HT1080 (cell line): ENCODE measurements around the gene CLTA. TPM values are rescaled to one million over a fixed set of nuclear protein-coding genes. Genes with fewer than 3 reads are reported as not detected.
A peak's percentile ranks its signal among the peaks of the same experiment; 100 is the strongest.
"Not testable (repeated sequence)": the region's sequence is repeated elsewhere in the genome, so short reads cannot be mapped to it uniquely, and the experiment has no call there.

ENCODE experiments used
- DNase-seq: peaks from one replicate; pipeline ENCODE4 v3.0.0-alpha.2; 2015; ENCODE audit warnings: low read depth
- total RNA-seq: library from RNA; depleted of rRNA; stranded (reverse); fragments of >200 nt; shearing (Covaris generic); gene quantifications from 2 replicates; pipeline ENCODE4 v1.2.3, GENCODE V29; 2014

The CLTA gene
- total RNA-seq, 1 experiment from 2014 or later = 448 TPM

GRCh38 chr9:36156116-36156515 is 34.6 kb upstream of the CLTA start:
- DNase-seq = no peak

- no peak for DNase-seq
Measured at GRCh38 chr9:36158122-36158521, 32.6 kb upstream of the CLTA start.

DNA sequence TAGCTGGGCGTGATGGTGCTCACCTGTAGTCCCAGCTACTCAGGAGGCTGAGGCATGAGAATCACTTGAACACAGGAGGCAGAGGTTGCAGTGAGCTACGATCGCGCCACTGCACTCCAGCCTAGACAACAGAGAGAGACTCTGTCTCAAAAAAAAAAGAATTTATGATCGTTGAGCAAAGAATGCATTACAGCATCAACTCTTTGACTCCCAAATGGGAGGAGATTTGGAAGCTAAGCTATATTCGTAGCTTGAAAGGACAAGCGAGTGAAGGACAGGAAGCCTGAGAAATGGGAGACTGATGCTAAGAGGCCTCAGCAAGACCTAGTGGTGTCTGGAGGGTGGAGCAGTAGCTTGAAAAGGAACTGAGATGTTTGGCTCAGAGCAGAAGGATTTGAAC is 31.8 kb upstream of the CLTA start:
- DNase-seq = no peak

DNA sequence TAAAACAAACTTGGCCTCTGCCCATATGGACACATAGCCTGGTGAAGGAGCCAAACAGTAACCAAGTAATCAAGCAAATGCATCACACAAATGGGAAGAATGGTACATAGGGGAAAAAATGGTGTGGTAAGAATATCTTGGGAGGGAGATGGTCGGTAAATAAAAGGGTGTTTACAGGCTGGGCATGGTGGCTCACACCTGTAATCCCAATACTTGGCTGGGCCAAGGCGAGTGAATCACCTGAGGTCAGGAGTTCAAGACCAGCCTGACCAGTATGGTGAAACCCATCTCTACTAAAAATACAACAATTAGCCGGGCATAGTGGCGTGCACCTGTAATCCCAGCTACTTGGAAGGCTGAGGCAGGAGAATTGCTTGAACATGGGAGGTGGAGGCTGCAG is 31.2 kb upstream of the CLTA start:
- not testable (repeated sequence) for DNase-seq

DNA sequence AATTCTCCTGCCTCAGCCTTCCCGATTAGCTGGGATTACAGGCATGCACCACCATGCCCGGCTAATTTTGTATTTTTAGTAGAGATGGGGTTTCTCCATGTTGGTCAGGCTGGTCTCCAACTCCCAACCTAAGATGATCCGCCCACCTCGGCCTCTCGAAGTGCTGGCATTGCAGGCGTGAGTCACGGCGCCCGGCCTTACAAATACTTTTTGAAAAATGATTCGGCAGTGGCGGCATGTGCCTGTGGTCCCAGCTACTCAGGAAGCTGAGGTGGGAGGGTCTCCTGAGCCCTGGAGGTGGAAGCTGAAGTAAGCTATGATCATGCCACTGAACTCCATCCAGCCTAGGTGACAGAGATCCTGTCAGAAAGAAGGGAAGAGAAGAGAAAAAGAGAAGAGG is 30.6 kb upstream of the CLTA start:
- not testable (repeated sequence) for DNase-seq

GRCh38 chr9:36161187-36161586 is 29.5 kb upstream of the CLTA start:
- no peak for DNase-seq

DNA sequence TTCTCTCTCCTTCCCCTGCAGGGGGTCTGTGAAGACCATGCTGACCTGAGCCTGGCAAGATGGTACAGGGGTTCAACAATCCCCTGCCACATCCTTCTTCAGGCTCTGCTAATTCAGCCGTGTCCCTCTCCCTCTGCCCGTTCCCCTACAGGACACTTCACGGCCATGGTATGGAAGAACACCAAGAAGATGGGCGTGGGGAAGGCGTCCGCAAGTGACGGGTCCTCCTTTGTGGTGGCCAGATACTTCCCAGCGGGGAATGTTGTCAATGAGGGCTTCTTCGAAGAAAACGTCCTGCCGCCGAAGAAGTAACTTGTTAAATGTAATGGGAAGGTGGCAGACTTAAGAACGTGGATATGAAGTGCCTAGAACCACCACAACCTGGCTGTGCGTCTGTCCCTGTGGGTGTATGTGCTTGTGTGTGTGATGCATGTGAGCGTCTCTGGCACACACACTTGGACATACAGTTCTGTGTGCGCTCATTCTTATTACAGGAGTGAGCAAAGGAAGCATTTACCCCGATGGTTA is 28.4 kb upstream of the CLTA start:
- DNase-seq = no peak

DNA sequence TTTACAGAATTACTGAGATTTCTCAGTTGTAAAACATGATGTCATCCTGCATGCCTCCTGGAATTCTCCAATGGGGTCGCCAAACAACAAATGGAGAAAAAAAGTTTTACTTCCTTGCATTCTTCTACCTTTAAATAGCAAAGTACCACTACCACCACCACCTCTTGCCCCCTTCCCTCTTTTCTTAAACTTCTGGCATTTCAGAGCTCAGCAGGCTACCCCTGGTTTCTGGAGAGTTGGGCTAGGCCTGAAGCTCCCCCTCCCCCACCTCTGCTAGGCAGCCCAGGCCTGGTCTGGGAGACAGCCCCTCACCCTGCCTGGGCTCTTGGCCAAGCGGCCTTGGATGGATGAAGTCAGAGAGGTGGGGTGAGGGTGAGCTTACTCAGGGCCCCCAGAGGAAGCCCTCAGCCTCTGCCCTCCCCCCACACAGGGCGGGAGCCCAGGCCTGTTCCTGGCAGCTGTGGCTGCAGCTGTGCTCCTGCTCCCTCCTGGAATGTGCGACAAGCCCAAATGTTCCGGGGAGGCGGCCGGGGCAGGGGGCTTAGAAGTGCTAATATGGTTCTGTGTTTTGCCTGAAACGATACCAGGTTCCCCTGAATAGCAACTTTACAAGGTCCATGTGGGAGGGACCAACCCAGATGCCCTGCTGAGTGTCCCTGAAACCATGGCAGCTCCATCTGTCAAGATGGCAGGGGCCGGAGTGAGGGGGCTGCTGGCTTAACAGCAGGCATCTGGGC is 27.5 kb upstream of the CLTA start:
- peak; percentile 76 for DNase-seq

DNA sequence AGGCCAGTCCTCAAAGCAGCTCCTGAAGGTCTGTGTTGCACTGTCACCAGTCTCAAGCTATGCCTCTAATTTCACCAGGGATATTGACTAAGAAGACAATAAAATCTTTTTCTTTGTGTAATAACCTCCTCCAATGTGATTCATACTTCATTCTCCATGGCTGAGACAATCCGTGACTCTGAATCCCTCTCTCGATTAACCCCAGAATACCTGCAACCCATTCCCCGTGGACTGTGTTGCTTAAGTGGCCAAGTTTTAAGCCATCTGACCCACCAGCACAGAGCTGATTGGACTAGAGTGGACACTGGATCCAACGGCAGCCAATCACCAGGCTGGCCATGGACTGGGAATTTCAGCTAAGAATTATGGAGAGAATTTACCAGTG is 26.9 kb upstream of the CLTA start:
- peak; percentile 24 for DNase-seq

DNA sequence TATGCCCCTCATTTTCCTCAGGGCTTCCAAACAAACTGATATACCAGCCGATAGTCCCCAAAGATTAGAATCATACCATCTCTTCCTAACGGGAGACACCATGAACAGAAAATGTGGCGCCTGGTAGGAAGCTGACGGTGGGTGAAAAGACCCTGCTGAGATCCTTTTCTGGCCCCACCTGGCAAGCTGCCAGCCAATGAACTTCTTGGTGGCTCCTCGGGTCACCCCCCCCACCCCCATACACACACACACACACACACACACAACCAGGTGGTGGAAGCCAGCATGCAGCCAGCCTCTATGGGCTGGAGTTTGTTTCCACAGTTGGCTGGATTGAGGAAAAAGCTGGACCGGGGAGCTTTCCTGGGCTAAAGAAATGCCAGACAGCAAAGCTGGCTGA is 26.3 kb upstream of the CLTA start:
- DNase-seq = no peak

GRCh38 chr9:36164989-36165388 is 25.7 kb upstream of the CLTA start:
- DNase-seq = no peak

- no peak for DNase-seq
Measured at GRCh38 chr9:36165826-36166167, 24.9 kb upstream of the CLTA start.

GRCh38 chr9:36166168-36166927 is 24.4 kb upstream of the CLTA start:
- peak; percentile 88 for DNase-seq

DNA sequence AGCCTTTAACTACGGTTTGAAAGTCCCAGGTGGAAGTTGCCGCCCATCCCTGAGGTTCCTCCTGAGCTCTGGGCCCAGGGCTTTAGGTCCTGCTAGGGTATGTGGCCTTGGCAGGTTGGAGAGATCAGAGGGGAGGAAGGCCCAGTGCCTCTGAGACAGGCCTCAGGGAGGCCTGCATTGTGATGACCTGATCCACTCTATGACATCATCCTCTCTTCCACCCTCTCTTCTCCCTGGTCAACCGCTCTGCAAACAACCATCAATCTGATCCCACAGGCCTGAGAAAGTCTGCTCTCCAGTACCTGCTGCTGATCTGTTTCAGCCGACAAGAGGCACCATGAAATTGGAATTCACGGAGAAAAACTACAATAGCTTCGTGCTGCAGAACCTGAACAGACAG is 21.6 kb upstream of the CLTA start, which contains the start of gene CCIN:
CCIN (plus strand) TSS at position 223 of the 400 bp plus-strand sequence; CDS start at position 338, 115 bp downstream.
- DNase-seq = no peak

DNA sequence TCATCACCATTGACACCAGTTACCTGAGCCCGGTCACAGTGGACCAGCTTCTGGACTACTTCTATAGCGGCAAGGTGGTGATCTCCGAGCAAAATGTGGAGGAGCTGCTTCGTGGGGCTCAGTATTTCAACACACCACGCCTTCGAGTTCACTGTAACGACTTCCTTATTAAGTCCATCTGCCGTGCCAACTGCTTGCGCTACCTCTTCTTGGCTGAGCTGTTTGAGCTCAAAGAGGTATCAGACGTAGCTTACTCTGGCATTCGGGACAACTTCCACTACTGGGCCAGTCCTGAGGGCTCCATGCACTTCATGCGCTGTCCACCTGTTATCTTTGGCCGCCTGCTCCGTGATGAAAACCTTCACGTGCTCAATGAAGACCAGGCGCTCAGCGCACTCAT is 21.0 kb upstream of the CLTA start:
- DNase-seq = no peak

GRCh38 chr9:36170531-36170930 is 20.2 kb upstream of the CLTA start:
- no peak for DNase-seq

DNA sequence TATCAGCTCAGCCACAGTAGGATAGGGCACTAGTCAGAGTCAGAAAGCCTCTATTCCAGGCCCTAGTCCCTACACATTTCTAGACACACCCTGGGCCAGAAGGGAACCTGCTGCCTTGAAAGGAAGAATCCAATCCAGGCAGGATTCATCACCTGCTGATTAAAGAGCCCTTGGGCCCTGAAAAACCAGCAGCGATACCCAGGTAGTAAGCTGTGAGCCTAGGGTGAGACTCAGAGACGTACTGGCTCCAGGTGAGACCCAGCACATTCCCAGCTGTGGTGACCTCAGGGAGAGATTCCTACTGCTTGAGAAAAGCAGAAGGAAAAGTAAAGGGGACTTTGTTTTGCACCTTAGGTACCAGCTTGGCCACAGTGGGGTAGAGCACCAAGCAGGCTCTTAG is 16.9 kb upstream of the CLTA start:
- DNase-seq = no peak

DNA sequence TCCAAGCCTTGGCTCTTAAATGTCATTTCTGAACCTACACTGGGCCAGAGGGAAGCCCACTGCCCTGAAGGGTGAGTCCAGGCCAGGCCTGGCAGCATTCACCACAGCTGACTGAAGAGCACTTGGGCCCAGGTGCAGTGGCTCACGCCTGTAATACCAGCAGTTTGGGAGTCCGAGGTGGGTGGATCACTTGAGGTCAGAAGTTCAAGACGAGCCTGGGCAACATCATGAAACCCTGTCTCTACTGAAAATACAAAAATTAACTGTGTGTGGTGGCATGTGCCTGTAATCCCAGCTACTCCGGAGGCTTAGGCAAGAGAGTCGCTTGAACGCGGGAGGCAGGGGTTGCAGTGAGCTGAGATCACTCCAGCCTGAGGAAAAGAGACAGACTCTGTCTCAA is 16.4 kb upstream of the CLTA start:
- no peak for DNase-seq

GRCh38 chr9:36174731-36175130 is 16.0 kb upstream of the CLTA start:
- no peak for DNase-seq

- DNase-seq = not testable (repeated sequence)
Measured at GRCh38 chr9:36175209-36175608, 15.5 kb upstream of the CLTA start.

DNA sequence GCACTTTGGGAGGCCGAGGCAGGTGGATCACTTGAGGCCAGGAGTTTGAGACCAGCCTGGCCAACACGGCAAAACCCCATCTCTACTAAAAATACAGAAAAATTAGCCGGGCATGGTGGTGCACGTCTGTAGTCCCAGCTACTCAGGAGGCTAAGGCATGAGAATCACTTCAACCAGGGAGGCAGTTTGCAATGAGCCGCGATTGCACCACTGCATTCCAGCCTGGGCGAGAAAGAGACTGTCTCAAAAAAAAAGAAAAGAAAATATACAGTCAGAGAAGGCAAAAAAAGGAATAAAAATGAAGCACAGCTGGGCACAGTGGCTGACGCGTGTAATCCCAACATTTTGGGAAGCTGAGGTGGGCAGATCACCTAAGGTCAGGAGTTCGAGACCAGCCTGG is 14.2 kb upstream of the CLTA start:
- DNase-seq = not testable (repeated sequence)

- DNase-seq = no peak
Measured at GRCh38 chr9:36177571-36177970, 13.2 kb upstream of the CLTA start.

DNA sequence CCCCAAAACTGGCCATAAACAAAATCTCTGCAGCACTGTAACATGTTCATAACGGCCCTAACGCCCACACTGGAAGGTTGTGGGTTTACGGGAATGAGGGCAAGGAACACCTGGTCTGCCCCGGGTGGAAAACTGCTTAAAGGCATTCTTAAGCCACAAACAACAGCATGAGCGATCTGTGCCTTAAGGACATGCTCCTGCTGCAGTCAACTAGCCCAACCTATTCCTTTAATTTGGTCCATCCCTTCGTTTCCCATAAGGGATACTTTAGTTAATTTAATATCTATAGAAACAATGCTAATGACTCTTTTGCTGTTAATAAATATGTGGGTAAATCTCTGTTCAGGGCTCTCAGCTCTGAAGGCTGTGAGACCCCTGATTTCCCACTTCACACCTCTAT is 10.5 kb upstream of the CLTA start:
- DNase-seq = not testable (repeated sequence)
